Sigmoid colon (tissue), 4 donors: ENCODE results near the gene IL23R.

Source experiments
- CTCF ChIP-seq, 4 experiments: fragments of 450-650 bp in 3 of 4; fragments of 200-600 bp in 1 of 4; IDR thresholded peaks; one replicate each; pipeline ENCODE4 v1.5.1; 2016 to 2019; ENCODE audit warnings: antibody characterized with exemption in 4 of 4, mild to moderate bottlenecking in 3 of 4, moderate library complexity in 2 of 4
- EP300 ChIP-seq, 4 donors: sonication (generic); formaldehyde crosslinking; IDR thresholded peaks; one replicate each; pipeline ENCODE4 v1.6.1; 2017; ENCODE audit warnings: antibody characterized with exemption in 4 of 4
- POLR2A ChIP-seq, 2 donors: fragments of 450-650 bp; IDR thresholded peaks; one replicate each; pipeline ENCODE4 v1.6.1; 2016; ENCODE audit warnings: antibody characterized with exemption in 2 of 2, mild to moderate bottlenecking in 2 of 2, moderate library complexity in 2 of 2
- POLR2AphosphoS5 ChIP-seq, 4 donors: sonication (generic); formaldehyde crosslinking; IDR thresholded peaks; one replicate each; pipeline ENCODE4 v1.6.1; 2017; ENCODE audit warnings: antibody characterized with exemption in 4 of 4

GRCh38 chr1:67193704-67194103, 27.4 kb downstream of the IL23R start:
- no peak for TF ChIP-seq POLR2AphosphoS5 (IDR thresholded peaks at IDR 0.05)
- TF ChIP-seq CTCF (IDR thresholded peaks at IDR 0.05): no peak
- TF ChIP-seq EP300 (IDR thresholded peaks at IDR 0.05): no peak
- TF ChIP-seq POLR2A (IDR thresholded peaks at IDR 0.05): no peak
